Right atrium auricular region (tissue), 2 donors: Measurements from ENCODE around the gene RIN1. TPM values are rescaled to one million over a fixed set of nuclear protein-coding genes. Genes with fewer than 3 reads are reported as not detected.

Experiments
- DNase-seq: peaks from one replicate; pipeline ENCODE4 v3.0.0-alpha.2; 2019; ENCODE audit warnings: low spot score
- H3K27ac ChIP-seq, 2 donors: fragments of 200-600 bp; sonication (generic); 1 replicate in 1 of 2; 2 replicates in 1 of 2; pipeline ENCODE4 v1.5.1; 2016 to 2019
- H3K27me3 ChIP-seq, 2 donors: fragments of 200-600 bp; sonication (generic); one replicate each; pipeline versions ENCODE4 v1.5.1 to v1.6.0; 2017 to 2019
- H3K36me3 ChIP-seq: fragments of 200-600 bp; sonication (generic); one replicate; pipeline ENCODE4 v1.5.1; 2016
- H3K4me1 ChIP-seq, 2 donors: fragments of 200-600 bp; sonication (generic); one replicate each; pipeline versions ENCODE4 v1.5.1 to v1.6.0; 2017 to 2019
- H3K4me3 ChIP-seq, 2 donors: fragments of 200-600 bp; sonication (generic); 1 replicate in 1 of 2; 2 replicates in 1 of 2; pipeline ENCODE4 v1.5.1; 2017 to 2019; ENCODE audit warnings: mild to moderate bottlenecking in 1 of 2, moderate library complexity in 1 of 2
- H3K9me3 ChIP-seq, 2 donors: fragments of 200-600 bp; sonication (generic); one replicate each; pipeline ENCODE4 v1.5.1; 2019
- CTCF ChIP-seq, 2 donors: fragments of 200-600 bp; sonication (generic); IDR thresholded peaks; one replicate each; pipeline ENCODE4 v1.5.1; 2019; ENCODE audit warnings: antibody characterized with exemption in 2 of 2
- total RNA-seq, 2 donors: library from RNA; depleted of rRNA; stranded (reverse); fragments of >200 nt; gene quantifications; one replicate each; pipeline ENCODE4 v1.1.0, GENCODE V29; 2016

The RIN1 gene
- total RNA-seq, 2 donors from 2014 or later, result 1.0 to 5.9 TPM

- Histone ChIP-seq H3K27ac (no peak overlapping the region), H3K27me3 (peaks cover 0 to 5% of the 10 kb centered on the region in 2 donors), H3K36me3 (no peaks in the 10 kb centered on the region), H3K4me3 (no peak overlapping the region), H3K9me3 (no peaks in the 10 kb centered on the region), H3K4me1 (no peaks in the 10 kb centered on the region)
- DNase-seq, result no peak
- TF ChIP-seq CTCF (IDR thresholded peaks at IDR 0.05), result no peak
These were observed 38.6 kb downstream of the RIN1 start for GRCh38 chr11:66297610-66298009.

- Histone ChIP-seq H3K27ac (no peak overlapping the region), H3K9me3 (no peaks in the 10 kb centered on the region), H3K27me3 (peaks cover 0 to 11% of the 10 kb centered on the region in 2 donors), H3K4me3 (no peak overlapping the region), H3K36me3 (no peaks in the 10 kb centered on the region), H3K4me1 (peaks cover 0 to 9% of the 10 kb centered on the region in 2 donors)
- DNase-seq, result no peak
- TF ChIP-seq CTCF (IDR thresholded peaks at IDR 0.05), result no peak
These were observed 41.3 kb downstream of the RIN1 start for GRCh38 chr11:66294626-66295620.

- no peak for TF ChIP-seq CTCF (IDR thresholded peaks at IDR 0.05)
- Histone ChIP-seq H3K27me3 (peaks cover 0 to 11% of the 10 kb centered on the region in 2 donors), H3K4me3 (no peak overlapping the region), H3K9me3 (no peaks in the 10 kb centered on the region), H3K36me3 (no peaks in the 10 kb centered on the region), H3K27ac (no peak overlapping the region), H3K4me1 (peaks cover 0 to 17% of the 10 kb centered on the region in 2 donors)
- no peak for DNase-seq
These were observed 42.2 kb downstream of the RIN1 start for GRCh38 chr11:66293777-66294625.

GRCh38 chr11:66293352-66293751 lies 42.9 kb downstream of the RIN1 start:
- no peak for DNase-seq
- Histone ChIP-seq H3K27me3 (peaks cover 0 to 11% of the 10 kb centered on the region in 2 donors), H3K4me1 (peaks cover 0 to 19% of the 10 kb centered on the region in 2 donors), H3K36me3 (no peaks in the 10 kb centered on the region), H3K27ac (no peak overlapping the region), H3K9me3 (no peaks in the 10 kb centered on the region), H3K4me3 (no peak overlapping the region)
- no peak for TF ChIP-seq CTCF (IDR thresholded peaks at IDR 0.05)

GRCh38 chr11:66292543-66293332 lies 43.5 kb downstream of the RIN1 start:
- no peak for DNase-seq
- Histone ChIP-seq H3K4me1 (peaks cover 0 to 25% of the 10 kb centered on the region in 2 donors), H3K9me3 (no peaks in the 10 kb centered on the region), H3K4me3 (peak overlapping the region in 1 of 2 donors; percentile 46), H3K27ac (no peak overlapping the region), H3K27me3 (peaks cover 0 to 11% of the 10 kb centered on the region in 2 donors), H3K36me3 (no peaks in the 10 kb centered on the region)
- TF ChIP-seq CTCF (IDR thresholded peaks at IDR 0.05), result no peak
